Stromal cell of bone marrow (primary cell): Measurements from ENCODE around the gene SLC31A1.
A peak's percentile ranks its signal among the peaks of the same experiment; 100 is the strongest.

ENCODE experiments used
- DNase-seq: peaks from one replicate; pipeline ENCODE4 v3.0.0-alpha.2; 2012; ENCODE audit warnings: low read depth

The SLC31A1 gene

GRCh38 chr9:113221003-113221799 is at the start of gene SLC31A1, which contains the start of gene FKBP15:
Gene SLC31A1 (plus strand): TSS chr9:113221544. CDS start chr9:113256149, 34,605 bp downstream.
Gene FKBP15 (minus strand): TSS chr9:113221277. CDS start chr9:113221243, 34 bp downstream.
- DNase-seq: peak; percentile 97

DNA sequence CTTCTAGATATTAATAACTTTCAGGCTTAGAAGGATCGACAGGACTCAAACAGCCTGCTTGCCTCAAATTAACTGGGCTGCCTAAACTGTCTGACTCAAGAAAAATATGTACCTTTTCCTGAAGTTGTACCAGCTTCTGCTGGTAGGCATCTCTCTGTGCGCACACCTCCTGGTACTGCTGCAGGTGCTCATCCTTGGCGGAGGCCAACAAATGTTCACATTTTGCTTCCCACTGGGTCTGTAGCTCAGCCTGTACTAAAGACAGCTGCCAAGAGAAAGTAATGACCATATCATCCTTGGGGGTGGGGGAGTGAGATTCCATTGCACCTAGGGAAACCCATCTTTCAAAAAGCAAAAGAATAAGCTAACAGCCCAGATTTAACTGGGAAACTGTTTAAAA is 48.0 kb upstream of the SLC31A1 start:
- no peak for DNase-seq

DNA sequence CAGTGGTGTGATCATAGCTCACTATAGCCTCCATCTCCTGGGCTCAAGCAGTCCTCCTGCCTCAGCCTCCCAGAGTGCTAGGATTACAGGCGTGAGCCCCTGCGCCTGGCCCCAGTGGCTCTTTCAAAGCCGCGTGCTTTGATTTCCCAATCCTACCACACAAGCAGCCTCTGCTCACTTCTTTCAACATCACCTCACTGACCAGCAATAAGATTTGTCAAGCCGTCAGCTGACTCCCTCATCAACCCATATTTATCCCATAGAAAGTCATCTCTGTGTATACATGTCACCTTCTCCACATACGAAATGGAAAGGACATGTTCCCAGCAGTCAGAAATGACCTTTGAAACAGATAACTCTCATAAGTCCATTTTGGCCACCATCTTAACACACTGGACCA is 44.5 kb upstream of the SLC31A1 start:
- no peak for DNase-seq

DNA sequence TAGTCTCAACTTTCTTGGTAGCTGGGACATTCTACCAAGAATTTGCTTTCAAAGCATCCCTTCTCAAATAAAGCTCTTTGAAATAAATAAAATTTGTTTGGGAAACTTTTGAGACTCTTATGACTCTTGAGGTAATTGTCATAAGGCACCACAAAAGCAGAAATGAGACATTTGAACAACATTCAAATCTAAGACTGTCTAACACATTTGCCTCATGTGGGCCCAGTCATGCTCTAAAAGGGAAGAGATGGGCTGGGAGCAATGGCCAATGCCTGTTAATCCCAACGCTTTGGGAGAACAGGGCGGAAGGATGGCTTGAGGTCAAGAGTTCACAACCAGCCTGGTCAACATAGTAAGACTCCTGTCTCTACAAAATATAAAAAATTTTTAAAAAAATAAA is 44.1 kb upstream of the SLC31A1 start:
- DNase-seq: no peak

DNA sequence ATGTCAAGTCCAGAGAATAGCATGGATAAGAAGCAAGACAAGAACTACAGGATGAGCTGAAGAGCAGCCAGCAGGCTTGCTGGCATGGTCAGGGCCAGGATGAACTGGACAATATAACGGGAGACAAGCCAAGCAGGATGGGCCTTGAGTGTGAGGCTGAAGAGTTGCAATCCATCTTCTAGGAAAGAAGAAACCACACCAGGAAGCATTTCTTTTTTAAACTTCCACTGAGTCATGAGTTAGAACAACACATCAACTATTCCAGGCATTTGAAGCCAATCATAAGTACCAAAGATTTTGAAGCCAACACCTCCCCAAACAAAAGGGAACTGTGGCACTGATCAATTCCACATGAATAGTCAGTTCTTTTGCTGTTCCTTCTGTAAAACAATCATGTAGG is 43.3 kb upstream of the SLC31A1 start:
- DNase-seq: peak; percentile 47

DNA sequence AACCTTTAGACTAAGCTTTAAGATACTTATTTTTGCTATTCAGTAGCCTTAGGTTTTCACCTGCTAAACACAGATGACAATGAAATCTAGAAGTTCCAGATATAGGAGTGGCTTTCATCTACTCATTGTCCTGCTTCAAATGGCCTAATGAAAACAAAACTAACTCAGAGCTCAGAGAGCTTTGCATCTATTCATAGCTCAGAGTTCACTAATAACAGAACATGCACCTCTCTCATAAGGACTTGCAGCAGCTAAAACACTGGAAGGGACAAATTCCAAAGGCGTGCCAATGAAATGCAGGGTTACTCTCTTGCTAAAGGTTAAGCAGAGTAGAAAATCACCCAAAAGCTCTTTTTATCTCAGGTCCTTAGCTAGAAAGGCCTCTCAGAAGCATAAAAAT is 41.5 kb upstream of the SLC31A1 start:
- no peak for DNase-seq

DNA sequence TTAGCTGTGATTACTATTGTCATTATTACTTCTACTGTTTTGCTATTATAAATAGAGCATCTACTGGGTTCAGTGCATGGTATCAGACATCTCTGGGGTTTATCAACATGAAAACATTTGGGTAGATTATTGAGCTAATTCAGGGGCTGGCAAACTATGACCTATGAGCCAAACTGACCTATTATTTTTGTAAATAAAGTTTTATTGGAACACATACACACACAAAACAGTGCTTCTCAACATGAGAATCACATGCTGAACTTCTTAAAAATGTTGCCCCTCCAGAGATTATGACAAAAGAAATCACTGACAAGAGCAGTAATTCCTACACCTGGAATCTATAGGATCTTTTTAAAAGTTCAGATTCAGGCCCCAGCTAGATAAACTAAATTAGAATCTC is 40.2 kb upstream of the SLC31A1 start:
- no peak for DNase-seq

GRCh38 chr9:113183956-113184488 is 37.3 kb upstream of the SLC31A1 start:
- no peak for DNase-seq

DNA sequence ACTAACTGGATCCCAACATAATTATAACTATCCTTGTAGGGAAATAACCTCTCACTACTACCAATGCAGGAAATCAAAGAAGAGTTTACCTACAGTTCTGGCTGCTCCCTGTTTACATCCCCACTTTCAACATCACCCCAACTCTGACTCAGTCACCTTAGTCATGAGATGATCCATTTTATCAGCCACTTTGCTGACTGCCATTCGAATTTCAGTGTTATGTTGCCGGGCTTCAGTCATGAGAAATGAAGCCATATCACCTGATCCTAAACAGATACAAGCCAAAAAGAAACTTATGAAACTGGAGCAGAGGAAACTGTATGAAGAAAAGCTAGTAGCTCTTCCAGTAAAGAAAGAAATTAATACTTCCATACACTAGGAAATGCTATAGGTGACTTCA is 36.8 kb upstream of the SLC31A1 start:
- DNase-seq: peak; percentile 21

DNA sequence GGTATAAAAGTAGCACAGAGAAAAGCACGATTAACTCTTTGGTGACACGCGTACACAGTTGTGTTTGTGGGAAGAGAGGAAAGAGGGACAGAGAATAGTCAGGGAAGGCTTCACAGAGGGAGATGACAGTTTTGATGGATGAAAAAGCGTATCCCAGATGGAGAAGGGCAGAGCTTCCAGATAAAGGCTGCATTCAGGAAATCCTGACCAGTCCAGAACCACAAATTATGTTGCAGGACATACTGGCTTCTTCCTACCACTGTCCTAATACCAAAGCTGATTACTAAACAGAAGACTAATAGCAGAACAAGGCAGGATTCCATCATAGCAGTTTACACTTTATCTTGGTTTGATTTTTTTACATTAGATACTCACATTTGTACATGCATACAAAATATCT is 36.1 kb upstream of the SLC31A1 start:
- DNase-seq: no peak

DNA sequence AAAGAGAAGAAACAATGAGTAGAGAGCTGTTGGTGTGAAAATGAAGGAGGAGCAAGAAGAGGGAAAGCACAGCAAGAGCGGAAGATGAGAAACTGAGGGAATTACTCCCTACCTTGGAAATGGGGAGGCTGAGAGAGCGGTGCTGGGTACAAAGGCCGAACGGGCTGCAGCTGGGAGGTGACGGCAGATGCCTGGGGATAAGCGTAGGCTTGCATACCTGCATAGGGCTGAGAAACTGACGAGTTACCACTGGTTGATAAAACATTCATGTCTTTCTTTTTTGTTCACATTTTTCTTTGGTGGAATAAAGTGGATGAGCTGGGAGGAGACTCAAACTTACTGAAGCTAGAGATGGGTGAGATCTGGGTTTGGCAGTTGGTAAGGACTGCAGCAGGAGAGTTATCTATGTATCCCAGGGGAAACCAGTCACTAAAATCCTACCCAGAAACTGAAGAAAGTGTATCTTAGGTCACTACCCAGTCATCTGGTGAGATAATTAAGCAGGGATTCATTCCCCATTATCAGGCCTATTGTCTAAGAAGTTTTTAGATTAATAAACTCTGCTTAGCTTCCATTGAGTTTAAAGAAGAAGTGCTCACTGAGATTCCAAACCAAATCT is 35.1 kb upstream of the SLC31A1 start:
- DNase-seq: no peak

DNA sequence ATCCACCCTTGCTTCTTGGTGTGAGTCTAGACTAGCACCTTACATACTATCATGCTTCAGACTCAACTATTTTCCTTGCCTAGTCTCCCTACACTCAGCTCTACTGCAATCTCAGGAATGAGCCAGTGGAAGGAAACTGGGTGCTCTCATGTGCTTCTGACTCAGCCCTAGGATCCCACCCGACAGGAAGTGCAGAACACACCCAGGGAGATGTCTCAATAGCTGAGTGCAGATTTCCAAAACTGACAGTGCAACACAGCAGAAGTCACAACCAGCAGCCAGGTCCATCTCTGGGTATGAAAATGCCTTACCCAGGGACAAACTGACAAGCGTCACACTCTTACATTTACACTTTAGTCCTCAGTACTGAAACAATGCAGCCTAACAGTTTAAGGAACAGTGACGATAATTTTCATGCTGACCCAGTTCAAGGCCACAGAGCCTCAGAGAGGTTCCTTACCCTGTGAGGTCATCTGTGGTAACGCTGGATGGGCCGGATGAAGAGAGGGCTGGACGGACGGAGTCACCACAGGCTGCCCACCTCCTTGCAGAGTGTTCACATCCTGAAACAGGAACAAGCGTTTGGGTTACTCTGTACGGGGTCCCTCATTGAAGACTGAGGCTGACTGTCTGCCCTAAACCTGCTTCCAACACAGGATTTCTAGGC is 33.3 kb upstream of the SLC31A1 start:
- peak; percentile 91 for DNase-seq

GRCh38 chr9:113192455-113192854 is 28.9 kb upstream of the SLC31A1 start:
- no peak for DNase-seq

- no peak for DNase-seq
Observed at GRCh38 chr9:113199683-113200329, 21.5 kb upstream of the SLC31A1 start.

DNA sequence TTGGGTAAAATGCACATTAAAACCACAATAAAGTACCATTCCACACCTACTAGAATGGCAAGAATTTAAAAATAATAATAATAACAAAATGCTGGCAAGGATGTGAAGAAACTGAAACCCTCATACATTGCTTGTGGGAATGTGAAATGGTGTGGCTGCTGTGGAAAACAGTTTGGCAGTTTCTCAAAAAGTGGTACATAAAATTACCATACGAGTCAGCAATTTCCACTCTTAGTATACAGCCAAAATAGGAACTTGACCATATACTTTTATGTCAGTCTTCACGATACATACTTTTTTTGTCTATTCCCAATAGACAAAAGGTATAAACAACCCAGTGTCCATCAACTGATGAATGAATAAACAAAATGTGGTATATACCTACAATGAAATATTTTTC is 15.9 kb upstream of the SLC31A1 start:
- no peak for DNase-seq

GRCh38 chr9:113205861-113206260 is 15.5 kb upstream of the SLC31A1 start:
- no peak for DNase-seq

- DNase-seq: no peak
Observed at GRCh38 chr9:113210815-113211214, 10.5 kb upstream of the SLC31A1 start.

GRCh38 chr9:113215132-113215531 is 6.2 kb upstream of the SLC31A1 start:
- no peak for DNase-seq

DNA sequence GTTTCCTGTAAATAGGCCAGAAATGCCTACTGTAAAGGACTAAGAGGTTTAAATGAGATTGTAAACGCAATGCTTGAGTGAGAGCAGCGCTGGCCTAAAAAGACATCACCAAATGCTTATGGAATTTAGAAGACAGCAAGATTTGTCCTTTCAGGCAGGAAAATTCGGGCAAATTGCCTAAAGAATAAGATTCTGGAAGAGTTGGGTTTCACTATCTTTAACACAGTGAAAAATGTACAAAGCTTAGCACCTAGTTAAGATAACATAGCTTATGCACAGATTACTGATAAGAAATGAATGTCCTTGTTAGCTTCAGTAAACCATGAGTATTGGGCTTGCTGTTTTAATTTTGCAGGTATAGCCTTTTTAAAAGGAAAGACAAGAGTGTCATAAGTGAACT is 4.9 kb upstream of the SLC31A1 start:
- DNase-seq: no peak

DNA sequence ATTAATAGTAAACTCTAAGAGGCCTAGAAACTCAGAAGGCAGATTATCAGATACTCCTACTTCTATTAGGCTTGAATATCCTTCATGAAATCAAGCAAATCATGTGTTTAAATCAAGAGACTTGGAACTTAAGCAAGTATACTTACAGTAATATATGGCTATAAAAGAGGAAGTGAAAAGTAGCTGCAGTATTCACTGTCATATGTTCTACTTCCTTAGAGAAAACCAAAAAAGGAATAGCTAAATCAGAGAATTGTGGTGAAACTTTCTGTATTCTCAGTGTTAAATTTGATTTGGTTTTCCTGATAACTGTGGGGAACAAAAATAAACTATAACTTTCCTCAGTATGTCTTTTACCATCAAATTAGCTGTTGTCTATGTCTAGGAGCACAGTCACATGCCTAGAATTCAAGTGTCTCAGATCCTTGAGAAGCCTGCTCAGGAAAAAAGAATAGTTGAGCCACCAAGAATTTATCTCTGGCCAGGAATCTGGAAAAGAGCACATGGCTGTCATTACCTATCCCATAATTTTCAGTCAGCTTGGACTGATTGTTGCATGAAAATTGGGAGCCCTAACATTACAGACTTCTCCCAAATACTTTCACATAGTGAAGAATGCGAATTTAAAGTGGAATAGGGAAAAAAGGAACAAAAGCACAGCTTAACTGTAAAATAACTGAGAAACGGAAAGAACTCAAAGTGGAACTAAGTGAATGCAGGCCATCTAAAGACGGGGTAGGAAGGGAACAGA is 2.0 kb upstream of the SLC31A1 start:
- DNase-seq: no peak

DNA sequence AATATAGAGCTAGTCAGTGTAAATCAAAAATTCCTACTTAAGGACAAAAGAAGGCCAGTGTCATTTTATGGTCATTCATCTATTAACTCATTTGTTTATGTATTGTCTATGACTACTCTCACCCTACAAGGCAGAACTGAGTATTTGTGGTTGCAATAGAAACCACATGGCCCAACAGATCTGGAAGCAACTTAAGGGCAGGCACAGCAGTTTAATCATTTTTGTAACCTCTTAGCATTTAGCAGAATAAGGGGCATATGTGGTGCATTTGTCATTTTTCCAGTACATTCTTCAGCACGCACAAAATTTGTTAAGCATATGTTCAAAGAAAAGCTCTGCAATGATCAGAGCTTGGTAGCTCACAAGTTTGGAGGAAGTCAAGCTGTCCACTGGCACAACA is 1.4 kb upstream of the SLC31A1 start:
- no peak for DNase-seq
